Dedifferentiated amniotic fluid mesenchymal stem cell (primary cell): ENCODE results near the gene KCNIP4.

Experiments used
- DNase-seq: peaks from one replicate; pipeline ENCODE4 v3.0.0-alpha.2; 2016; ENCODE audit errors: extremely low spot score

Gene KCNIP4

GRCh38 chr4:21901281-21901680, 47.3 kb downstream of the KCNIP4 start:
- no peak for DNase-seq

GRCh38 chr4:21900211-21900610, 48.4 kb downstream of the KCNIP4 start:
- no peak for DNase-seq

GRCh38 chr4:21898101-21898500, 50.5 kb downstream of the KCNIP4 start:
- no peak for DNase-seq

GRCh38 chr4:21896767-21897166, 51.8 kb downstream of the KCNIP4 start:
- no peak for DNase-seq

- DNase-seq, result no peak
Observed at GRCh38 chr4:21893136-21893535, 55.4 kb downstream of the KCNIP4 start.

- DNase-seq, result no peak
Observed at GRCh38 chr4:21890231-21890630, 58.3 kb downstream of the KCNIP4 start.

- DNase-seq, result peak; percentile 81
Observed at GRCh38 chr4:21888195-21888976, 60.2 kb downstream of the KCNIP4 start.

- no peak for DNase-seq
Observed at GRCh38 chr4:21887481-21887880, 61.1 kb downstream of the KCNIP4 start.

GRCh38 chr4:21885770-21886169, 62.8 kb downstream of the KCNIP4 start:
- no peak for DNase-seq

GRCh38 chr4:21885241-21885640, 63.3 kb downstream of the KCNIP4 start:
- DNase-seq, result no peak

GRCh38 chr4:21884615-21885014, 64.0 kb downstream of the KCNIP4 start:
- DNase-seq, result no peak

- no peak for DNase-seq
Observed at GRCh38 chr4:21882051-21882839, 66.3 kb downstream of the KCNIP4 start.

GRCh38 chr4:21879187-21879586, 69.4 kb downstream of the KCNIP4 start:
- DNase-seq, result no peak

GRCh38 chr4:21876711-21877110, 71.9 kb downstream of the KCNIP4 start:
- DNase-seq, result no peak

GRCh38 chr4:21873145-21873544, 75.4 kb downstream of the KCNIP4 start:
- no peak for DNase-seq

GRCh38 chr4:21872101-21872500, 76.5 kb downstream of the KCNIP4 start:
- DNase-seq, result no peak

GRCh38 chr4:21869978-21870745, 78.4 kb downstream of the KCNIP4 start:
- no peak for DNase-seq

GRCh38 chr4:21864686-21865085, 83.9 kb downstream of the KCNIP4 start:
- DNase-seq, result no peak

GRCh38 chr4:21862917-21863316, 85.7 kb downstream of the KCNIP4 start:
- DNase-seq, result no peak

- peak; percentile 19 for DNase-seq
Observed at GRCh38 chr4:21858971-21859370, 89.6 kb downstream of the KCNIP4 start.

- DNase-seq, result no peak
Observed at GRCh38 chr4:21856754-21857153, 91.8 kb downstream of the KCNIP4 start.

- no peak for DNase-seq
Observed at GRCh38 chr4:21856301-21856700, 92.3 kb downstream of the KCNIP4 start.
